ENCODE data around the gene EID2B. TPM values are rescaled to one million over a fixed set of nuclear protein-coding genes. Genes with fewer than 3 reads are reported as not detected.
A peak's percentile ranks its signal among the peaks of the same experiment; 100 is the strongest.

EID2B gene
- total and polyA plus RNA-seq, 2 of the 13 experiments (the other 11 are each of a cell fraction or from before 2014, with no cell fraction given): 2.5 to 3.7 TPM

GRCh38 chr19:39506944-39507714 is 25.5 kb downstream of the EID2B start (continued):
- TF ChIP-seq ZNF788 (CRISPR knock-in tag; IDR thresholded peaks at IDR 0.05; ENCODE audit: borderline replicate concordance): peak; percentile 64; the same call in 1 of the 2 replicates
- TF ChIP-seq SATB2 (CRISPR knock-in tag; IDR thresholded peaks at IDR 0.05): peak; percentile 96
- 0 out of 2 replicates have a peak, but pooled peaks have one; percentile 33 for TF ChIP-seq ZBTB7A (CRISPR knock-in tag; IDR thresholded peaks at IDR 0.05)
- peak; percentile 66; the same call in 1 of the 2 replicates for TF ChIP-seq GABPB1 (CRISPR knock-in tag; IDR thresholded peaks at IDR 0.05)
- peak; percentile 58; the same call in 1 of the 2 replicates for TF ChIP-seq ZNF180 (CRISPR knock-in tag; IDR thresholded peaks at IDR 0.05; ENCODE audit: borderline replicate concordance, low read depth)
- 0 out of 2 replicates have a peak, but pooled peaks have one; percentile 48 for TF ChIP-seq E2F1 (CRISPR knock-in tag; IDR thresholded peaks at IDR 0.05)
- peak; percentile 74 for TF ChIP-seq THAP8 (CRISPR knock-in tag; IDR thresholded peaks at IDR 0.05; ENCODE audit: borderline replicate concordance)
- TF ChIP-seq TARDBP (CRISPR knock-in tag; IDR thresholded peaks at IDR 0.05): no peak
- peak; percentile 48 for TF ChIP-seq ZNF407 (CRISPR knock-in tag; IDR thresholded peaks at IDR 0.05; ENCODE audit: not compliant biosample characterization)
- peak; percentile 62 for TF ChIP-seq ZNF143 (CRISPR knock-in tag; IDR thresholded peaks at IDR 0.05)
- no peak for TF ChIP-seq ZNF335 (CRISPR knock-in tag; IDR thresholded peaks at IDR 0.05)
- no peak for TF ChIP-seq KAT2B (IDR thresholded peaks at IDR 0.05; ENCODE audit: borderline replicate concordance, low read depth, low read length)
- TF ChIP-seq ZNF256 (CRISPR knock-in tag; conservative IDR thresholded peaks at IDR 0.05): peak; percentile 94
- peak; percentile 14; the same call in 1 of the 2 replicates for TF ChIP-seq NCOA2 (CRISPR knock-in tag; IDR thresholded peaks at IDR 0.05)
- TF ChIP-seq RBFOX2 (IDR thresholded peaks at IDR 0.05; ENCODE audit: low read depth, low read length): peak; percentile 70
- peak; percentile 62; the same call in 1 of the 2 replicates for TF ChIP-seq ZNF891 (CRISPR knock-in tag; IDR thresholded peaks at IDR 0.05)
- TF ChIP-seq ZKSCAN8 (CRISPR knock-in tag; IDR thresholded peaks at IDR 0.05; ENCODE audit: borderline replicate concordance): no peak
- TF ChIP-seq PBX2 (CRISPR knock-in tag; IDR thresholded peaks at IDR 0.05): no peak

Data from HepG2 (cell line).